ENCODE measurements around the gene NDUFV2.
"Not testable (repeated sequence)": the region's sequence is repeated elsewhere in the genome, so short reads cannot be mapped to it uniquely, and the experiment has no call there.

NDUFV2 gene

DNA sequence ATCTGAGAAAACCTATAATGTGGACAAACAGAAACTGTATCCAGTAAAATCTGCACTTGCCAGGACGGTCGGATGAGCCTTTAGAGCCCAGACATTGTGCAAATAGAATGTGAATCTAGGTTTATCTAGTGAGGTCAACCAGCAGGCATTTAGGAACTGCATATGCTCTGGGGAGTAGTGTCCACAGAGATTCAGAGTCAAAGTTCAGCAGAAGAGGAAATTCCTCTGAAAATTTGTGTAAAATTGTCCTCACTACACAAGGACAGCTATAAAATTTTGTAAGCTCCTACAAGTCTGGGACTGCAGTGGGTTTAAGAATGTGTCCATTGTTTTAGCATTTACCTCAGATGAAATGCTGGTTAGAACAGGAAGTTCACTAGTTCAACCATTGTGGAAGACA lies 9.8 kb upstream of the NDUFV2 start:
- no peak for DNase-seq

DNA sequence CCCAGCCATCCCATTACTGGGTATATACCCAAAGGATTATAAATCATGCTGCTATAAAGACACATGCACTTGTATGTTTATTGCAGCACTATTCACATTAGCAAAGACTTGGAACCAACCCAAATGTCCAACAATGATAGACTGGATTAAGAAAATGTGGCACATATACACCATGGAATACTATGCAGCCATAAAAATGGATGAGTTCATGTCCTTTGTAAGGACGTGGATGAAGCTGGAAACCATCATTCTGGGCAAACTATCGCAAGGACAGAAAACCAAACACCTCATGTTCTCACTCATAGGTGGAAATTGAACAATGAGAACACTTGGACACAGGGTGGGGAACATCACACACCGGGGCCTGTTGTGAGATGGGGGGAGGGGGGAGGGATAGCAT lies 9.4 kb upstream of the NDUFV2 start:
- DNase-seq = not testable (repeated sequence)

DNA sequence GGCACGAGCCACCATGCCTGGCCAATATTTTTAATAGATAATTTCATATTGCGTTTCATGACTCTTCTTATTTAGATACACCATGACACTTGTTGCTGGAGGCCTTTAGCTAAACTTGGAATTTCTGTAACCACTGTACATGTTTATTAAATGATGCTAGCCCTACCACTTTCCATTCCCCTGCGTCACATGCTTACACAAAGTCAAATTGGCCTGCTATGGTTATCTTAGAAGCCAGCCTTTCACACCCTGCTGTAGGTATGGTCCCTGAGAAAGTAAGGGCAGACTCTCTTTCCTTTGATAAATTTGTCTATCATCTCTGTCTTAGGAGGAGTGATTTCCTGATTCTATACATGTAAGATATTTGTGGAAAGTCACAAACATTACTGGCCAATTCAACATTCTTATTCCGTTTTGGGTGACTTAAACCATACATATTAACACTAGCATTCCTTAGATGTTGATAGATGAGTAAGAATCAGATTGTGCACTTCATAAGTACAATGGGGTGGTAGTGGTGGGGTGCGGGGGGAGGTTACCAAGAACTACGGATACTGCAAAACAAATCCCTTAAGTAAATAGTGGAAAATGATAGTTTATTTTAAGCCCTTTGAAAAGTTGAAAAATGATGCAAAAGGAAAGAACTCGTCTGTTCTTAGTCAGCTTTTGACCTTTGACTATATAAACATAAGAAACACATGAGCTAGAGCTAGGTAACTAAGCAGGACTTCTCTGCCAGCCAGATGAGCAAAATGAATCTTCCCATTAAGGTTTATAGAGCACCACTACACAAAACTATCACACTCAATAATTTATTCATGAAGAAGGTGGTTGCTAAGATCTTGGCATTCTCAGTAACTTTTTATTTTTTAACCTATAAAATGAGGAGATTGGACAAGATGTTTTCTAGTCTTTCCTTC lies 7.9 kb upstream of the NDUFV2 start:
- DNase-seq = no peak

DNA sequence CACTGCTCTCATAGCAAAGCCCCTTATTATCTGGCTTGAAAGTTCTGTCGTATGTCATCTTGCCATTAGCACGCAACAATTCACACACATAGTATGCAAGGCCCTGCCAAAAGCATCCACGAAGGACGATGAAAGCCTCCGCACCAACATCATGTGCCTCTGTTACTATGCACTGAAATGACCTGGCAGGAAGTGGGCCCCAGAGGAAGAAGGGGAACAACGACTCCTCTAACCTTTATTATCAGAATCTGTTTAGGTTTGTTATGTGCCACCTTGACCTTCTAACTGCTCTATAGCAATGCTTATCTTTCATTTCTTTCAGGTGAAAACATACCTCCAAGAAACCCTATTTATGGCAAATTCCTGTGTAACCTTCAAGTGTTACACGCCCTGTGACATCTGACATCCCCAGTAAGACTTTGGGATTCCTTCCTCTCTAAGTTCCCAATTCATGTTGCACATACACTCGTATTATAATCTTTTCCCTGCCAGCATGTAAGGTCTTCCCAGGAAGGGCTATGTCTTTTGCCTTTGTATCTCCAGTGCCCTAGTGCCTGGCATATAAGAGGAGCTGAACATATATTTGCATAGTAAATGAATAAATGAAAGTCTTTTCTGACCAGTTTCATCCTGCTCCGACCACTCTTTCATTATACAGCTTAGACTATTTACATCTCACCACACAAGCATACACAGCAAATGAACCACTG lies 7.0 kb upstream of the NDUFV2 start:
- no peak for DNase-seq

DNA sequence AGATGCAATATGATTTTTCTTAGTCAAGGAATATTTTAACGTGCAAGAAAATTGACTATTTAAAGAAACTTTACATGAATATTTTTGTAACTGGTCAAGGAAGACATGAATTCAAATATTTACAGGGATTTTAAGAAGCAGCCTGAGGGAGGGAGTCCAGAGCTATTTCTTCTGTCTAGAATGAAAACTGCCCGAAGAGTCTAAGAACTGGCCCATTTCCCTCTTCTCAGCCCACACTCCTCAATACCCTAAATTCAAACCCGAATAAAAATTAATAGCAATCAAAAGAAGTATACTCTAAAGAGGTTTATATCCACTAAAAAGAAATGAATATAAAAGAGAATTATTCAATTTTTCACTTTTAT lies 6.5 kb upstream of the NDUFV2 start:
- no peak for DNase-seq

DNA sequence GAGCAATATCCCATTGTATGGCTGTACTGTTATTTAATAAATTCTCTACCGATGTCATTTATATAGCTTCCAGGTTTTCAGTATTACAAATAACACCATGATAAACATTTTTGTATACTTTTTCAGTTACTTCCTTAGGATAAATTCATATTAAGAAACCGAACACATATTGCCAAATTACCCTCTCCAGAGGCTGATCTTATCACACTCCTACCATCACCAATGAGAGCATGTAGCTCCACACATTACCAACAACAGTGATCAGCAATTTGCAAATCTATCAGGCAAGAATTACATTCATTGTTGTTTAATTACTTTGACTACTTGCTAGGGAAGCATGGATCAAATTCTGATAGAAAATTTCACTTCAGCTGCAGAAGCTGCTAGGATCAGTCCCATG lies 5.8 kb upstream of the NDUFV2 start:
- DNase-seq = no peak

DNA sequence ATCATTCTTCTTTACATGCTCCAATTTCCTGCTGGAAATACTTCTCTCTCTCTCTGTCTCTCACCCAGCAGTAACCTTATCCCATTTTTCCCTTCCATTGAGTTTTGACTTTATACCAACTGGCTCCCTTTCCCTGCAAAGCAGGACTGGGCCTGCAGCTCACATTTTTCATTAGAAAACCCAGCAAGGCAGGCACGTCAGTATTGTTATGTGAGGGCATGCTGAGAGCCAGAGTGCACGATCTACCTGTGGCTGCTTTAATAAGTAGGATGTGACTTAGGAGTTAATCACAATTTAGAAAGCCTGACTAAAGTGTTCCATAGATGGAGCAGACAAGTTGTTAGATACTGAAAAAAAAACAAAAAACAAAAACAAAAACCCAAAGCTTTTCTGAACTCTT lies 5.2 kb upstream of the NDUFV2 start:
- no peak for DNase-seq

DNA sequence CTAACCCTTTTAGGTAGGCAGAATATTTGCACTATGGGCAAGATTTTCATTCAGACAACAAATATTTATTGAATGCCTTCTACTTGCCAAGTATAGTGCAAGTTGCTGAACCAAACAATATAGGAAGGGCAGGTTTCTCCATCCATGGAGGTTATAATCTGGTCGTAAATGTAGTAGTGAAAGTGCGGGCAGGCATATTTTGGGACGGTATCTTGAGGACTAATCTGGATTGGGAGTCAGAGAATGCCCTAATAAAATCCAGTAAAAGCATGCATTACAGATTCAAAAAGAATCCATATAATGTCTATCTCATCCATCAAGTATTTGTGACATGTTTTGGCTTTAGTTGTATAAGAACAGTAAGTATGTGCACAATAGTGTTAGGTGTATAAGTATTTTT lies 1.7 kb upstream of the NDUFV2 start:
- DNase-seq = no peak

DNA sequence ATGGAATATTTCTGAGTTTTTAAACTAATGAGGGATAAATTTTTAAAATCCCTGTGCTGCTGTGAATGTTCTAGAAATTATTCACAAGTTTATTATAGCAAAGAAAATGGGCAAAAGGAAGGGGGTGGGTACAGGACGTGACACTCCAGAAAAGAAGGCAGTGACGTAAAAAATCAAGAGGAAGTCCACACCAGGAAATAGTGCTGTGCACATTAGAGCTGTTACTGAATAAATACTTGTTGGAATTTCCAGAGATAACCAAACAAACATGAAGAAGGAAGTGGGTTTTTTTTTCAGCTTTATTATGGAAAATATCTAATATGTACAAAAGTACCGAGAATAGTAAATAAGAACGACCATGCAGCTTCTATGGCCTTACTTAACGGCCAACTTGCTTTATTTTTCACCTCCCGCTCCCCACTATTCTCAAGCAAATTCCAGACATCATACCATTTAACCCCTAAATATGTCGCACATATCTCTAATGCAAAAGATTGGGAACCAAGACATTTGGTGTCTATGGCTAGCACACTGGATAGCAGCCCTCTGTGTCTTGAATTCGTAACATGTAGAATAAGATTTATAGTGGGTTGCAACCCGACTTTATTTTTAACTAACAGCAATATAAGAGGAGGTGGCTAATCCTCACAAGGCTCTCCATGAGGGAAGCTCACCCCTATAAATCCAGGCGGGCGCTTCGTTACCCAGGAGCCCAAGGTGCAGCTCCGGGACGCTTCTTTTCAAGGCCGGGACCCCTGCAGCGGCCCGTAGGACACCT lies 580 bp upstream of the NDUFV2 start:
- peak; percentile 25 for DNase-seq

DNA sequence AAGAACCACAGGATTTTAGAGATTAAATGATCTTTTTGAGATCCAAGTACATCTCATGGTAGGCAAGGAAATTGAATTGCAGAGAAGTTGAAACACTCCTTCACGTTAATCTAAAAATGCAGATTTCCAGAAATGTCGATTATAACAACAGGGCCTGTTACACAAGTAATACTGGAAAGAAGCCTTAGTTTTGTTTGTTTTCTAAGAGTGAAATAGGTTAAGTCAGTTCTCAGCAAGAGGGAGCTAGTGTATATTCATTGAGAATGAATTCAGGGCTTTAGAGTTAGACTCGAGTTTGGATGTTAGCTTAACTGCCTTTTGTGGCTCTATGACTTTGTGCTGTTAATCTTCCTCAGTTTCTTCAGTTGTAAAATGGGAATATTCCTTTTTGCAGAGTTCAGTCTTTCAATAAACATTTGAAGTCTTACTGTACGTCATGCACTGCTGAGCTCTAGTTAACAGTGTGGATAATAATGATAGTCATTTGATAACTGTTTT lies 926 bp downstream of the NDUFV2 start:
- DNase-seq = peak; percentile 37

DNA sequence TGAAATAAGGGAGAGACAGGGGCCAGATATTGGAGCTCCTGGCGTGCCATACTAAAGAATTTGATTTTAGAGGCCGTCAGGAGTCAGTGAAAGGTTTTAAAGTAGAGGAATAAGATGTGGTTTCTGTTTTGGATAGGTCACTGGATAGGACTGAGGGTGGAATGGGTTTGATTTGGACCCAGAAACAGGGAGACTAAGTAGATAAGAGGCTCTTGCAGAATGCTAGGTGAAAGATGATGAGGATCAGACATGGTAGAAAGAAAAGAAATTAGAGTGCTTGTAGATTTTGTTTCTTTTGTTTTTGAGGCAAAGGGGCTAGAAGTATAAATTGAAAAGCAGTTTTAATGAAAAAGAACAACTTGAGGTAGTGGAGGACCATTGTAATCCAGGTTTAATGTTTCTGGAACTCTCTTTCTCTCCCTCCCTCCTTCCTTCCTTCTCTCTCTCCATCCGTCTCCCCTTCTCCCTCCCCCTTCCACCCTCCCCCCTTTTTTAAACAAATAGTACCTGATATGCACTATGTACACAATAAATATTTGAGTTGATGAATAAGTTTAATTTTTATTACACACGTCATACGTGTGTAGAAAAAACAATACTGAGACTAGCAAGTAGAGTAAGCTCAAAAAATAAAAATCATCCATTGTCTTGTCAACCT lies 1.9 kb downstream of the NDUFV2 start:
- no peak for DNase-seq

DNA sequence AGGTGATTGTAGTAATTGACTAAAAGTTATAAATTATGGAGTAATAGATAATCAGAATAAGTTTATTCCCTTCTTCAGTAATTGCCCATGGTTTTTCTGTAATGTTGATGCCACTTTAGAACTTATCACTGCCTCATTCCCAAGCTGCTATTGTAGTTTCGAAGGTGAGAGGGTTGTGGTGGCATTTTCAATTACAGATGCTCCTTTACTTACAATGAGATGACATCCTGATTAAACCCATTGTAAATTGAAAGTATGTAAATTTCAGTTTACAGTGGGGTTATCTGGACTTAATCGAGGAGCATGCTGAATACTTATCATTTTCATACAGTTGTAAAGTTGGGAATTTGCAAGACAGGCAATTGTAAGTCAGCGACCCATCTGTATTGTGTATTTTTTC lies 2.9 kb downstream of the NDUFV2 start:
- DNase-seq = no peak

DNA sequence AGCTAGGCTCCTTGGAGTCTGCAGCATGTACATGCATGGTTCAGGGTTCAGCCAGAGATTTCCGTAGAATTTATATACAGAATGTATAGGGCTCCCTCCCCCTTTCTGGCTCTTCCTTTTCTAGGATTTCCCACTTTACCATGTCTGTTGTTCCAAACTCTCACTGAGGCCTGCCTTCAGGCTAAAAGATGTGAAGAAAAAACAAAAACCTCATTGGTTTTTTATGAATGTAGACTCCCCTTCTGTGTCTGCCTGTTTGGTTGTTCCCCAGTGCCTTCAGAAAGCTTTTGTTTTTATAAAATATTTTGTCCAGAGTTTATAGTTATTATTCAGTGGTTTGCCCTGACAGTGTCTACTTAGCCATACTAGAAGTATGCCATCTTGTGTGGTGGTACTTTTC lies 3.6 kb downstream of the NDUFV2 start:
- no peak for DNase-seq

DNA sequence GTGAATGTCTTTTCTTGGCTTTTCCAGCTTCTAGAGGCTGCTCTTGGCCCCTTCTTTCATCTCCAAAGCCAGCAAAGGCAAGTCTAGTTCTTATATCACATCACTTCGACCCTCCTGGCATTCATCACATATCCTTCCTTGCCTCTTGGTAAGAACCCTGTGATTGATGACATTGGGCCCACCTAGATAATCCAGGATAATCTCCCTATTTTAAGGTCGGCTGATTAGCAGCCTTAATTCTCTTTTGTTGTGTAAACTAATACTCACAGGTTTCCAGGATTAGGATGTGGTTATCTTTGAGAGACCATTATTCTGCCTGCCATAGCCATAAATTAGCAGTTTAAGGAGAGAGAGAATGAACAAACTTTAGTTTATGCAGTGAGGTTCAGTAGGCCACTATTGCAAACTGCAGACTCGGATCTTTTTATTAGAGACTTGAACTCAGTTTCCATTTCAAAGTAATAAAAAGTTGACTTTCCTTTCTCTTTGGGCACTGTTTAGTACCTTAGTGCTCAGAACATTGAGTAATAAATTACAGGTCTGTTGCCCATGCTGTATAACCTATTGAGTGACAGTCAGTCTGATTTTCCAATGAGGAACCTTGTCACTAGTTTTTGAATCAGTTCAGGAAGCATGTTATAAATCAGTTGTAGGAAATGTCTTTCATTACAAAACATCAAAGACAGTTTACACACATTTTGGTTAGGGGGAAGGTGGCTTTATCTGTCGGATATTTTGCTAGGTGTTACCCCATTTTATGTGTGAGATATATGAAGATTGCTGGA lies 4.5 kb downstream of the NDUFV2 start:
- DNase-seq = no peak

DNA sequence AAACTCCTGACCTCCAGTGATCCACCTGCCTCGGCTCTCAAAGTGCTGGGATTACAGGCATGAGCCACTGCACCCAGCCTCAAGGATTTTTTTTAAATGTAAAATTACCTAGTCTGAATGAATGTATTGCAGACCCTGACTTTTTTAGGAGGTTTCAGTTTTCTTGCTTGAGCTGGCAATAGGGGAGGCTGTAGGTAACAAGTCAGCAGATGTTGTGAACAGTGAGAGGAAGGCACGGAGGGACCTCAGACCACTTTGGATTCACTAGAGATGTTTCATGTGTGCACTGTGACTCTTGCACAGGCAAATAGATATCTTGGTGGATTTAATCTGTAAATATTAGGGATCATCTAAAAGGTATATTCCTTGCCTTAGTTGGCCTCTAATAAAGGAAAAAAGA lies 6.4 kb downstream of the NDUFV2 start:
- DNase-seq = no peak

DNA sequence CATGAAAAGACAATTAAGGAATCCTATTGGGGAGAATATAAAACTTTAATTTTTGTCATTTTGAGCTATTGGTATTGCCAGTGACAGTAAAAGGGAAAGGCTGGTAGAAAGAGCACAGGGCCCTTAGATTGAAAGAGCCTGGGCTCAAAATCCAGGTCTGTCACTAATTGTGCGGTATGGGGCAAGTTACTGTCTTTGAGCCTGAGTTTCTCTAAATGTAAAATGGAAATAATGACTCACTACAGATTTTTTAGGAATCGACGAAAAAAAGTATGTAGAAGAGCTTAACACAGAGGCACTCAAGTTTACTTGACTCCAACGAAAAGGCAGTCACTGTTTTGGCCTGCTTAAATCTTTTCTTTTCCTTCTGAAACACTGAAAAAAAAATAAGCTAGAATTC lies 7.0 kb downstream of the NDUFV2 start:
- DNase-seq = no peak

DNA sequence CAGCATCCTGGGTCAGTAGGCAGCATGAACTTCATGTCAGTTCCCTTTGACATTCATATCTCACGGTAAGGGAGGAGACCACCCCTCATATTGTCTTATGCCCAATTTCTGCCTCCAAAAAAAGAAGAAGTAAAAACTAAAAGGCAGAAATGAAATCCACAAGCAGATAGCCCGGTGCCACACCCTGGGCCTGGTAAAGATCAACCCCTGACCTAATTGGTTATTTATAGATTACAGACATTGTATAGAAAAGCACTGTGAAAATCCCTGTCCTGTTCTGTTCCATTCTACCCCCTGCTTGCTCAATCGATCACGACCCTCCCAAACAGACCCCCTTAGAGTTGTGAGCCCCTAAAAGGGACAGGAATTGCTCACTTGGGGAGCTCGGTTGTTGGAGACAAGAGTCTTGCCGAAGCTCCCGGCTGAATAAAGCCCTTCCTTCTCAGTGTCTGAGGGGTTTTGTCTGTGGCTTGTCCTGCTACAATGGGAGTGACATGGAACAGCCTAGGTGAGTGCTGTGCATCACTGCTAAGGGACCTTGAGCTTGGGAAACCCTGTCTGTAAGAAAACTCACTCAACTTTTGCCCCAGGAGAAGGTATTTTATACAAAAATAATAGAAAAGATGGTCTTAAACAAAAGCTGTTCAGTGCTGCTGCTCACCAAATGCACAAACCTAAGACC lies 11.1 kb downstream of the NDUFV2 start:
- DNase-seq = no peak

DNA sequence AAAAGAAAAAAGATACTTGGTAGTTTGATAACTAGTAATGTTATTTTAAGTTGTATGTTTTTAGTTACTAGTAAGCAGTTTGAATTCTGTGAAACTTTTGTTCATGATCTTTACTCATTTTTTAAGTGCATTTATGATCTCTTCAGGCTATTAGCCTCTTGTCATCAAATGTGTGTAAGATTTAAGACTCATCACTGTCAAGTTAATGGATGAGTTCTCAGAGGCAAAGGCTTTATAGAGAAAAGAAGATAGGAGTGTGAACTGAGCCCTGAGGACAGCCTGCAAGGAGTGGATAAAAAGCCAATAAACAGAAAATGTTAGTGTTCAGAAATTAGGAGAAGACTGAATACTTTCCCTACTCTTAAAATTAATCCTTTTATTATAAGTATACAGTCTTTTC lies 13.5 kb downstream of the NDUFV2 start:
- no peak for DNase-seq

DNA sequence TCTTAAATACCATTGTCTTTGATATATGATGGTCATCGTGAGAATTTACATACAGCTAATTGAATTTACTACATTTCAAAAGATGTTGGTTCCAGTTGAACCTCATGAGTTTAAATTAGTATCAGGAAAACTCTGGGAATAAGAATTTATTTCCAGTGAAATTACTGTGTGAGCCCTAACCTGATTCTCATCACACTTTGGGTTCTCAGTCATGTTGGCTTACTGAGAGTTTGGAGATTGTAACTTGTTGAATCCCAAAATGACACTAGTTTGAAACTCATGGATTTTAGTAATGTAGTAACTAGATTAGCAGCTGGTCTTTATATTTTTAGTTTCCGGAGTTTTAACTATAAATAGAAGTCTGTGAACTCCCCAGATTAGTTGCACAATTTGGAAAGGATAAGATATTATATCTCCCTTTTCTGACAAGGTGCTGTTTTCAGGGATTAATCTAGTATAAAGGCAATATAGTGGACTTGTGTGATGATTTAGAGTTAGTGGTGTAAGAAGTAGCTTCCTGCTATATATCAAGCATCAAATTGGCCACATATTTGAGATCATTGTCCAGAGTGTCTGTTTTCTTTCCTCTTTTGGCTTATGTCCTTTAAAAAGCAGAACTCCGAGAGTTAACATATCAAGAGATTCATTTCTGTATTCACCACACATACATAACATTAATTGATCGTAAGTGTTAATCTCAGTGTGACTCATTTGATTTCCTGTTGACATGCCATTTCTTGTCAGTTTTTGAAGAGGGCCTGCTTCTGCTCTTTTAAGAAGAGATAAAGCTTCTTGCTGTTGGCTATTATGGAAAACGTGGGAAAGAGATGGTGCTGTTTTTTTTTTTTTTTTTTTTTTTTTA lies 15.7 kb downstream of the NDUFV2 start:
- no peak for DNase-seq

DNA sequence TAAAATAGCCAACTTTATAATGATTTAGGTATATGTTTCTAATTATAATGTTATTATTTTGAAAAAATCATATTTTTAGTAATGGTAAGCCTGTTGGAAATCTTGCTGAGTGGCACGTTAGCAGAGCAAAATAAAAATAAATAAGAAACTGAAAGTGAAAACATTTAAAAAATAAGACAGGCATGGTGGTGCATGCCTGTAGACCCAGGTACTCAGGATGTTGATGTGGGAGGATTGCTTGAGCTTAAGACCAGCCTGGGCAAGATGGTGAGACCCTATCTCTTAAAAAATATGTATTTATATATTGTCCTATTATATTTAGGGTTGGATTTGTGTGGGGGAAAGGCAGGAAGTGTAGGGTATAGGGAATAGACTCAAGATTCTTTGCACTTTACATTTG lies 18.3 kb downstream of the NDUFV2 start:
- no peak for DNase-seq

DNA sequence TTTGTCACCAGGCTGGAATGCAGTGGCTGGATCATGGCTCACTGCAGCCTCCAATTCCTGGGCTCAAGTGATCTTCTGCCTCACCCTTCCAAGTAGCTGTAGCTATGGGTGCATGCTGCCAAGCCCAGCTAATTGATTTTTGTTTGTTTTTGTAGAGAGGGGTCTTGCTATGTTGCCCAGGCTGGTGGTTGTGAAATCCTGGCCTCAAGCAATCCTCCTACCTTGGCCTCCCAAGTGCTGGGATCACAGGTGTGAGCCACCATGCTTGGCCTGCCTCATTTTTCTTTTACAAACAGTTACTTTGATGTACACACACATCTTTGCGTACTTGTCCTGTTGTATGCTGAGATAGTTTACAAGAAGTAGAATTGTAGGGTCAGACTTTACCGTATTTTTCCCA lies 21.0 kb downstream of the NDUFV2 start:
- DNase-seq = no peak
